Body of pancreas (tissue), 4 donors: ENCODE data around the gene CCDC78. TPM values are rescaled to one million over a fixed set of nuclear protein-coding genes. Genes with fewer than 3 reads are reported as not detected.

Experiments
- ATAC-seq: fragments of 150-250 bp; one replicate; pipeline ENCODE4 v1.9.1; 2016
- DNase-seq, 4 donors: peaks; one replicate each; pipeline ENCODE4 v3.0.0-alpha.2; 2019
- H3K27ac ChIP-seq, 4 donors: fragments of 200-600 bp; sonication (generic); 1 replicate in 3 of 4; 2 replicates in 1 of 4; pipeline versions ENCODE4 v1.5.1 to v1.6.1; 2016 to 2019; ENCODE audit warnings: mild to moderate bottlenecking in 1 of 4, mixed read lengths in 1 of 4, moderate library complexity in 1 of 4
- H3K27me3 ChIP-seq, 2 donors: fragments of 200-600 bp; sonication (generic); one replicate each; pipeline ENCODE4 v1.6.0; 2016; ENCODE audit warnings: mild to moderate bottlenecking in 1 of 2
- H3K36me3 ChIP-seq, 2 donors: fragments of 200-600 bp; sonication (generic); replicated peaks in 1 of 2; 2 replicates each; pipeline ENCODE4 v1.5.1; 2016; ENCODE audit warnings: low read depth in 2 of 2; ENCODE audit not compliant: insufficient read depth in 1 of 2
- H3K4me1 ChIP-seq: fragments of 200-600 bp; sonication (generic); one replicate; pipeline ENCODE4 v1.6.0; 2016
- H3K4me3 ChIP-seq, 2 donors: fragments of 200-600 bp; sonication (generic); 1 replicate in 1 of 2; 2 replicates in 1 of 2; pipeline ENCODE4 v1.5.1; 2016 to 2019
- H3K9me3 ChIP-seq, 3 donors: fragments of 200-600 bp; sonication (generic); 1 replicate in 2 of 3; 2 replicates in 1 of 3; pipeline ENCODE4 v1.5.1; 2016
- CTCF ChIP-seq, 7 experiments: fragments of 450-650 bp in 4 of 7; fragments of 200-600 bp in 3 of 7; sonication (generic) in 3 of 7; IDR thresholded peaks; one replicate each; pipeline ENCODE4 v1.5.1; 2016 to 2019; ENCODE audit warnings: antibody characterized with exemption in 7 of 7
- POLR2A ChIP-seq, 3 donors: fragments of 450-650 bp; IDR thresholded peaks; one replicate each; pipeline ENCODE4 v1.6.1; 2016; ENCODE audit warnings: antibody characterized with exemption in 3 of 3, mild to moderate bottlenecking in 2 of 3
- WGBS, 2 donors: methylation state at CpG; one replicate each; pipeline ENCODE4 v1.1.5; 2017; 5-methylcytosine and 5-hydroxymethylcytosine counted together
- intact Hi-C: fragments of 100-400 bp; cut with DNase I; formaldehyde crosslinking; loops from one replicate; pipeline ENCODE4 v1.15.1; 2023
- total RNA-seq, 2 donors: library from RNA; depleted of rRNA; stranded (reverse); fragments of >200 nt; gene quantifications; one replicate each; pipeline ENCODE4 v1.1.0, GENCODE V29; 2016

CCDC78 gene
- total RNA-seq, 2 donors from 2014 or later: not detected

GRCh38 chr16:684071-684794, 42.0 kb downstream of the CCDC78 start, which contains the start of gene JMJD8:
TSS of gene JMJD8 (minus strand) at chr16:684334. CDS start at chr16:684319, 15 bp downstream.
- Histone ChIP-seq H3K27ac (peak within 1 kb of the TSS; percentile 45 to 89 (median 68)), H3K4me3 (peak within 1 kb of the TSS; percentile 26 to 49), H3K9me3 (no peaks in the 10 kb centered on the region), H3K36me3 (peaks cover 11 to 12% of the 10 kb centered on the region in 2 donors), H3K4me1 (peaks cover 64% of the 10 kb centered on the region), H3K27me3 (no peaks in the 10 kb centered on the region)
- 0 to 1% methylated on average over 14 to 84 of the region's 91 CpGs for WGBS, 2 donors
- DNase-seq (peak; percentile 97 to 98 (median 97)), ATAC-seq (peak; percentile 80)
- TF ChIP-seq CTCF (IDR thresholded peaks at IDR 0.05) (no peak), POLR2A (IDR thresholded peaks at IDR 0.05) (peak; percentile 27 to 70 (median 65))
- intact Hi-C loops: no loop called here

- intact Hi-C loops: no loop called here
- no peak for TF ChIP-seq POLR2A (IDR thresholded peaks at IDR 0.05)
- Histone ChIP-seq H3K9me3 (no peaks in the 10 kb centered on the region), H3K27ac (peak overlapping the region; percentile 33 to 89 (median 66)), H3K36me3 (peaks cover 11 to 12% of the 10 kb centered on the region in 2 donors), H3K4me1 (peaks cover 63% of the 10 kb centered on the region), H3K4me3 (peak overlapping the region; percentile 26 to 34), H3K27me3 (no peaks in the 10 kb centered on the region)
- 7 to 11% methylated on average over 5 to 56 of the region's 57 CpGs for WGBS, 2 donors
- ATAC-seq (no peak), DNase-seq (peak in 2 of 4 donors; percentile 32 to 40)
Measured at GRCh38 chr16:683396-684070, 42.7 kb downstream of the CCDC78 start.

- no peaks in the 10 kb centered on the region for H3K27me3 ChIP-seq
- H3K27ac ChIP-seq: peak overlapping the region in 2 of 4 donors; percentile 88 to 89
- WGBS, 2 donors: 56 to 74% methylated on average over 14 to 36 of the region's 36 CpGs
- ATAC-seq (no peak), DNase-seq (no peak)
- intact Hi-C loops: no loop called here
- TF ChIP-seq CTCF (IDR thresholded peaks at IDR 0.05) (no peak), POLR2A (IDR thresholded peaks at IDR 0.05) (no peak)
- H3K4me3 ChIP-seq: no peak overlapping the region
- H3K9me3 ChIP-seq: no peaks in the 10 kb centered on the region
- peaks cover 63% of the 10 kb centered on the region for H3K4me1 ChIP-seq
- peaks cover 11 to 12% of the 10 kb centered on the region in 2 donors for H3K36me3 ChIP-seq
Measured at GRCh38 chr16:682493-683395, 43.5 kb downstream of the CCDC78 start.

GRCh38 chr16:681746-682427, 44.4 kb downstream of the CCDC78 start:
- Histone ChIP-seq H3K36me3 (peaks cover 7 to 12% of the 10 kb centered on the region in 2 donors), H3K27ac (peak overlapping the region in 1 of 4 donors; percentile 95), H3K27me3 (no peaks in the 10 kb centered on the region), H3K4me3 (no peak overlapping the region), H3K4me1 (peaks cover 63% of the 10 kb centered on the region), H3K9me3 (no peaks in the 10 kb centered on the region)
- WGBS, 2 donors: 59 to 72% methylated on average over 17 to 26 of the region's 28 CpGs
- ATAC-seq (no peak), DNase-seq (peak in 1 of 4 donors; percentile 42)
- no peak for TF ChIP-seq CTCF (IDR thresholded peaks at IDR 0.05)
- TF ChIP-seq POLR2A (IDR thresholded peaks at IDR 0.05): no peak
- intact Hi-C loops: no loop called here
